Measurements from ENCODE around the gene AADACL2.
"Not testable (repeated sequence)": the region's sequence is repeated elsewhere in the genome, so short reads cannot be mapped to it uniquely, and the experiment has no call there.

The AADACL2 gene

GRCh38 chr3:151733613-151734012 is at the start of gene AADACL2:
Gene AADACL2, plus strand, starts transcription at chr3:151733927. Its CDS starts 109 bp downstream, at chr3:151734036.
- DNase-seq (ENCODE audit: low read depth) = no peak

- no peak for DNase-seq (ENCODE audit: low read depth)
Observed at GRCh38 chr3:151684094-151684493, 49.6 kb upstream of the AADACL2 start.

GRCh38 chr3:151686257-151686656 is 47.5 kb upstream of the AADACL2 start:
- DNase-seq (ENCODE audit: low read depth) = no peak

- no peak for DNase-seq (ENCODE audit: low read depth)
Observed at GRCh38 chr3:151687076-151687475, 46.7 kb upstream of the AADACL2 start.

- no peak for DNase-seq (ENCODE audit: low read depth)
Observed at GRCh38 chr3:151688571-151688970, 45.2 kb upstream of the AADACL2 start.

- DNase-seq (ENCODE audit: low read depth) = no peak
Observed at GRCh38 chr3:151690645-151691044, 43.1 kb upstream of the AADACL2 start.

GRCh38 chr3:151697496-151697895 is 36.2 kb upstream of the AADACL2 start:
- DNase-seq (ENCODE audit: low read depth) = no peak

- DNase-seq (ENCODE audit: low read depth) = no peak
Observed at GRCh38 chr3:151707216-151707615, 26.5 kb upstream of the AADACL2 start.

GRCh38 chr3:151708868-151709267 is 24.9 kb upstream of the AADACL2 start:
- DNase-seq (ENCODE audit: low read depth) = no peak

- no peak for DNase-seq (ENCODE audit: low read depth)
Observed at GRCh38 chr3:151709847-151710246, 23.9 kb upstream of the AADACL2 start.

GRCh38 chr3:151721294-151721693 is 12.4 kb upstream of the AADACL2 start:
- DNase-seq (ENCODE audit: low read depth) = no peak

- no peak for DNase-seq (ENCODE audit: low read depth)
Observed at GRCh38 chr3:151722856-151723255, 10.9 kb upstream of the AADACL2 start.

GRCh38 chr3:151724576-151725562 is 8.9 kb upstream of the AADACL2 start:
- DNase-seq (ENCODE audit: low read depth) = no peak

GRCh38 chr3:151726016-151726415 is 7.7 kb upstream of the AADACL2 start:
- DNase-seq (ENCODE audit: low read depth) = peak; percentile 40

GRCh38 chr3:151732861-151733260 is 866 bp upstream of the AADACL2 start:
- DNase-seq (ENCODE audit: low read depth) = no peak

- no peak for DNase-seq (ENCODE audit: low read depth)
Observed at GRCh38 chr3:151740581-151740980, 6.9 kb downstream of the AADACL2 start.

GRCh38 chr3:151743855-151744254 is 10.1 kb downstream of the AADACL2 start:
- DNase-seq (ENCODE audit: low read depth) = no peak

GRCh38 chr3:151750181-151750580 is 16.5 kb downstream of the AADACL2 start:
- DNase-seq (ENCODE audit: low read depth) = no peak

GRCh38 chr3:151750678-151751077 is 17.0 kb downstream of the AADACL2 start:
- no peak for DNase-seq (ENCODE audit: low read depth)

GRCh38 chr3:151751161-151751560 is 17.4 kb downstream of the AADACL2 start:
- DNase-seq (ENCODE audit: low read depth) = peak; percentile 94

GRCh38 chr3:151753846-151754245 is 20.1 kb downstream of the AADACL2 start:
- no peak for DNase-seq (ENCODE audit: low read depth)

GRCh38 chr3:151761581-151761980 is 27.9 kb downstream of the AADACL2 start:
- DNase-seq (ENCODE audit: low read depth) = no peak

- not testable (repeated sequence) for DNase-seq (ENCODE audit: low read depth)
Observed at GRCh38 chr3:151764699-151765098, 31.0 kb downstream of the AADACL2 start.

- no peak for DNase-seq (ENCODE audit: low read depth)
Observed at GRCh38 chr3:151765685-151766084, 32.0 kb downstream of the AADACL2 start.

Data from fibroblast of gingiva (primary cell).